ENCODE measurements around the gene GLYR1.

DNA sequence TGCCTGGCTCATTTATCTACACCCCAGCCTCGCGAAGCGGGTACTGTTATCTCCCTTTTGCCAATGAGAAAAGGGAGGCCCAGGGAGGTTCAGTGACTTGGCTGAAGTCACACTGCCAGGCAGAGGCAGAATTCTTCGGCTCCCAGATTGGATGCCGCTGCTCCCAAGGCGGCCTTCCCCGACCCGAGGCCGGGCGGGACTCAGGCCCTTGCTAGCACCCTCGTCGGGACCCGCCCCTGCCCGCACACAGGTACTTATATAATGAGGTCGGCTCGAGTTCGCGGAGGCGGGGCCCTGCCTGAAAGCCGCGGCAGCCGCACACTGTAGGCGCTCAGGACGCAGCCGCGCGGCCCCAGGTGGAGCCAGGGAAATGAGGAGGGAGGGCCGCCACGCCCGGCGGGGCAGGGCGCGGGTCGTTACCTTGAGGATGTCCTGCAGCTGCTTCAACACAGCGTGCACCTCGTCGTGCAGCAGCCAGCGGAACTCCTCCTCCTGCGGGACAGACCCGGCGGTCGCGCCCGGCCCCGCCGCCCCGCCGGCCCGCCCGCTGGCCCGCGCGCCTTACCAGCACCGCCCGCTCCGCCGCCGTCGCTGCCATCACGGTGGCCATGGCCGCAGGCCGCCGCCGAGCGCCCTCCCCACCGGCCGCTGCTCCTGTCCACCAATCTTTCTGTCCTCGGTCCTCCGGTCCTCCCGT, 45.0 kb downstream of the GLYR1 start, which contains the start of gene ROGDI:
- no peak for TF ChIP-seq RFX5 (IDR thresholded peaks at IDR 0.05; ENCODE audit: low read depth, low read length)
- TF ChIP-seq, protein P1, sequence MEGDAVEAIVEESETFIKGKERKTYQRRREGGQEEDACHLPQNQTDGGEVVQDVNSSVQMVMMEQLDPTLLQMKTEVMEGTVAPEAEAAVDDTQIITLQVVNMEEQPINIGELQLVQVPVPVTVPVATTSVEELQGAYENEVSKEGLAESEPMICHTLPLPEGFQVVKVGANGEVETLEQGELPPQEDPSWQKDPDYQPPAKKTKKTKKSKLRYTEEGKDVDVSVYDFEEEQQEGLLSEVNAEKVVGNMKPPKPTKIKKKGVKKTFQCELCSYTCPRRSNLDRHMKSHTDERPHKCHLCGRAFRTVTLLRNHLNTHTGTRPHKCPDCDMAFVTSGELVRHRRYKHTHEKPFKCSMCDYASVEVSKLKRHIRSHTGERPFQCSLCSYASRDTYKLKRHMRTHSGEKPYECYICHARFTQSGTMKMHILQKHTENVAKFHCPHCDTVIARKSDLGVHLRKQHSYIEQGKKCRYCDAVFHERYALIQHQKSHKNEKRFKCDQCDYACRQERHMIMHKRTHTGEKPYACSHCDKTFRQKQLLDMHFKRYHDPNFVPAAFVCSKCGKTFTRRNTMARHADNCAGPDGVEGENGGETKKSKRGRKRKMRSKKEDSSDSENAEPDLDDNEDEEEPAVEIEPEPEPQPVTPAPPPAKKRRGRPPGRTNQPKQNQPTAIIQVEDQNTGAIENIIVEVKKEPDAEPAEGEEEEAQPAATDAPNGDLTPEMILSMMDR (conservative IDR thresholded peaks at IDR 0.05; ENCODE audit: low read depth, low read length), result no peak
- TF ChIP-seq POLR2A (IDR thresholded peaks at IDR 0.05; ENCODE audit: low read depth, low read length), result no peak
- no peak for TF ChIP-seq BHLHE40 (IDR thresholded peaks at IDR 0.05; ENCODE audit: low read depth, low read length)
- no peak for TF ChIP-seq MAZ (IDR thresholded peaks at IDR 0.05; ENCODE audit: borderline replicate concordance, low read depth, low read length)
- TF ChIP-seq, protein P2, sequence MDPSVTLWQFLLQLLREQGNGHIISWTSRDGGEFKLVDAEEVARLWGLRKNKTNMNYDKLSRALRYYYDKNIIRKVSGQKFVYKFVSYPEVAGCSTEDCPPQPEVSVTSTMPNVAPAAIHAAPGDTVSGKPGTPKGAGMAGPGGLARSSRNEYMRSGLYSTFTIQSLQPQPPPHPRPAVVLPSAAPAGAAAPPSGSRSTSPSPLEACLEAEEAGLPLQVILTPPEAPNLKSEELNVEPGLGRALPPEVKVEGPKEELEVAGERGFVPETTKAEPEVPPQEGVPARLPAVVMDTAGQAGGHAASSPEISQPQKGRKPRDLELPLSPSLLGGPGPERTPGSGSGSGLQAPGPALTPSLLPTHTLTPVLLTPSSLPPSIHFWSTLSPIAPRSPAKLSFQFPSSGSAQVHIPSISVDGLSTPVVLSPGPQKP (IDR thresholded peaks at IDR 0.05; ENCODE audit: borderline replicate concordance, low read depth, low read length), result no peak
- no peak for TF ChIP-seq NFE2L2 (IDR thresholded peaks at IDR 0.05; ENCODE audit: low read depth, low read length)
